HG03097 (cell line): ENCODE measurements around the gene SCRG1.

Experiments
- ATAC-seq: cut with Tn5 transposase; IDR thresholded peaks from one replicate; pipeline ENCODE4 v1.9.1; 2021; ENCODE audit not compliant: unreplicated experiment, low FRiP score

SCRG1 gene

GRCh38 chr4:173367285-173367684, 31.6 kb downstream of the SCRG1 start:
- no peak for ATAC-seq

- no peak for ATAC-seq
Observed at GRCh38 chr4:173365359-173365996, 33.4 kb downstream of the SCRG1 start.

GRCh38 chr4:173362666-173363065, 36.2 kb downstream of the SCRG1 start:
- ATAC-seq = no peak

DNA sequence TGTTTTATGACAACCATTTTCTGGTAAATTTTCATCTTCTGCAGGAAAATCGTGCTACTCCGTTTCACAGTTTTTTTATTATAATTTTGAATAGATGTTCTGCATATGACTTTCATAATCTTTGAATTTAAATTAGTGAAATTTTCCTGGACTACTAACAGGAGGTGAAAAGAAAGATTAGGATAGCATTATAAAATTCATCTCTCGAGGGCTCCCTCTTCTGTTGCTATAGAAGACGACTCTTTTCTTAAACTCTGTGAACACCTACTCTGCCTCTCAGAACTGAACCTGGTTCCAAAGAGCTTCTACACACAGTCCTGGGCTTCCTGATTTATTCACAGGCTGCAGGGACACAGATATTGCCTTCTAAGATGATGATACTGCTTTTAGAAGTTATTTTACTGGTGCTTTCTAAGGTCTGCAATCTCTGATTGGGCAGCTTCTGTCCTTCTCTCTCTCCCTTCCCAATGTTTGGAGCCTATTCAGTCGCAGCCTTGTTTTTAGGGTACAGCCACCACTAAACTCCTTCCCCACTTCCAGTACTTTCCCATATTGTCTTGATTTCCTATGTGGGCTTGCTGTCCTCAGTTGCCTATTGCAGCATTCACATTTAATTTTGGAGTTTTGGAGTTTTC, 38.2 kb downstream of the SCRG1 start:
- ATAC-seq = no peak

GRCh38 chr4:173357939-173358338, 41.0 kb downstream of the SCRG1 start:
- no peak for ATAC-seq

DNA sequence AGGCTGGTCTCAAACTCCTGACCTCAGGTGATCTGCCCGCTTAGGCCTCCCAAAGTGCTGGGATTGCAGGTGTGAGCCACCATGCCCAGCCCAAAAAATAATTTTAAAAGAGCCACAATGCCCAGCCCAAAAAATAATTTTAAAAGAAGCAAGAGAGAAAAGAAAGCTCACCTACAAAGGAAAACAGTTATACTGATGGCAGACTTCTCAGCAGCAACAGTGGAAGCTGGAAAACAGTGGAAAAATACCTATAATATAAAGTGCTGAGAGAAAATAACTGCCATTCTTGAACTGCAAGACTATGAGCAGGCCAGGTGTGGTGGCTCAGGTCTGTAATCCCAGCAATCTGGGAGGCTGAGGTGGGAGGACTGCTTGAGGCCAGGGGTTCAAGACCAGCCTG, 51.4 kb downstream of the SCRG1 start:
- no peak for ATAC-seq

GRCh38 chr4:173346074-173346473, 52.8 kb downstream of the SCRG1 start:
- ATAC-seq = no peak

DNA sequence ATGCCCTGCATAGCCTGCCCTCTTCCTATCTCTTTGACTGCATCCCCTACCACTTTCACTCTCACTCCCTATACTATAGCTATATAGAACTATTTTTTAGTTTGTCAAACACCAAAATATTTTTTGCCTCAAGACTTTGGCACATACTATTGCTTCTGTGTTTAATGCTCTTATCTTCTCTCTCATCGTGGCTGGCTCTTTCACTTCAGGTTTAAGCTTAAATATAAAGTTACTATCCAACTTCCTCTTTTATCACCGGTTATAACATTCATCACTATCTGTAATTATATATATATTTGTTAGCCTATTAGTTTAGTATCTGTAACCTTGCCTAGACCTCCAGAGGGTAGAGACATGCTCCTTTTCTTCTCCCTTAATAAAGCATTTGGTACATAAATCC, 53.3 kb downstream of the SCRG1 start:
- ATAC-seq = no peak

DNA sequence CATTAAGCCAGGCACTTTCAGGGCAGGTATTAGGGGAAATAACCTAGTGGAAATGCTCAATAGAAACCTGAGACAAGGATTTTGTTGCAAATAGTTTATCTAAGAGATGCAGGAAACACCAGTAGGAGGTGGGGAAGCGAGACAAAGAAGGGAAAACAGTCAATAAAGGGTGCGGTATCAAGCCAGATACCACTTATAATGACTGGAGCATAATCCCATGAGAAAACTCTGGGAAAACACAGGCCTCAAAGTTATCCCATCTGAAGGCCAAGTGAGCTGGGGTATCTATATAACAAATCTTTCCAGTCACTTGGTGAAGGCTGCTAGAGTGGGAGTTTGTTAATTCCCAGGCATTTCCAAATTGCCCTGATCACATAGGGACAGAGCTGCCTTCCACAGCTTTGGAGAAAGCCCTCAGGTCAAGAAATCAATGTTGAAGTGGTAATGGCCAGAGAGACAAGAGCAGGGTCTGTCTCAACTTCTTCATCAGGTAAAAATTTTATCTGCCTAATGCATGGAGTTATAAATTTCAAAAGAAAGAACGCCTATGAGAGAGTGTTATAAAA, 55.0 kb downstream of the SCRG1 start:
- ATAC-seq = no peak

GRCh38 chr4:173337463-173337862, 61.5 kb downstream of the SCRG1 start:
- no peak for ATAC-seq

- ATAC-seq = peak; percentile 41
Observed at GRCh38 chr4:173334891-173335752, 63.8 kb downstream of the SCRG1 start.
